Measurements from ENCODE around the gene BHLHE23. TPM values are rescaled to one million over a fixed set of nuclear protein-coding genes. Genes with fewer than 3 reads are reported as not detected.

BHLHE23 gene
- total RNA-seq, 1 donor from 2014 or later: not detected

- DNase-seq (ENCODE audit: low spot score in 2 of 2, unreplicated experiment in 2 of 2): no peak
These were observed 22.8 kb upstream of the BHLHE23 start for GRCh38 chr20:63029358-63030121.

GRCh38 chr20:63028461-63028921 is 21.7 kb upstream of the BHLHE23 start:
- TF ChIP-seq CTCF (IDR thresholded peaks at IDR 0.05; ENCODE audit: unreplicated experiment): no peak
- H3K36me3 Mint-ChIP-seq: no peaks in the 10 kb centered on the region
- no peak overlapping the region for H3K27ac Mint-ChIP-seq
- peak in 1 of 2 experiments; percentile 17 for DNase-seq (ENCODE audit: low spot score in 2 of 2, unreplicated experiment in 2 of 2)
- H3K27me3 Mint-ChIP-seq (ENCODE audit: low read depth): peaks cover 81% of the 10 kb centered on the region
- no peak overlapping the region for H3K4me3 Mint-ChIP-seq
- peaks cover 8% of the 10 kb centered on the region for H3K4me1 Mint-ChIP-seq
- H3K9me3 Mint-ChIP-seq: no peaks in the 10 kb centered on the region

More at GRCh38 chr20:63029358-63030121, 22.8 kb upstream of the BHLHE23 start:
- no peaks in the 10 kb centered on the region for H3K36me3 Mint-ChIP-seq
- no peak overlapping the region for H3K4me3 Mint-ChIP-seq
- H3K27ac Mint-ChIP-seq: no peak overlapping the region
- H3K9me3 Mint-ChIP-seq: no peaks in the 10 kb centered on the region
- no peak for TF ChIP-seq CTCF (IDR thresholded peaks at IDR 0.05; ENCODE audit: unreplicated experiment)
- peaks cover 87% of the 10 kb centered on the region for H3K27me3 Mint-ChIP-seq (ENCODE audit: low read depth)
- H3K4me1 Mint-ChIP-seq: peaks cover 8% of the 10 kb centered on the region

GRCh38 chr20:63027922-63028389 is 21.2 kb upstream of the BHLHE23 start:
- peaks cover 6% of the 10 kb centered on the region for H3K4me1 Mint-ChIP-seq
- no peak overlapping the region for H3K27ac Mint-ChIP-seq
- peaks cover 81% of the 10 kb centered on the region for H3K27me3 Mint-ChIP-seq (ENCODE audit: low read depth)
- no peaks in the 10 kb centered on the region for H3K36me3 Mint-ChIP-seq
- no peak for TF ChIP-seq CTCF (IDR thresholded peaks at IDR 0.05; ENCODE audit: unreplicated experiment)
- DNase-seq (ENCODE audit: low spot score in 2 of 2, unreplicated experiment in 2 of 2): peak in 1 of 2 experiments; percentile 15
- H3K4me3 Mint-ChIP-seq: no peak overlapping the region
- H3K9me3 Mint-ChIP-seq: no peaks in the 10 kb centered on the region

GRCh38 chr20:63027221-63027921 is 20.6 kb upstream of the BHLHE23 start:
- peak in 1 of 2 experiments; percentile 10 for DNase-seq (ENCODE audit: low spot score in 2 of 2, unreplicated experiment in 2 of 2)
- Mint-ChIP-seq H3K27me3 (ENCODE audit: low read depth) (peaks cover 75% of the 10 kb centered on the region), H3K9me3 (no peaks in the 10 kb centered on the region), H3K4me1 (peaks cover 4% of the 10 kb centered on the region), H3K36me3 (no peaks in the 10 kb centered on the region), H3K4me3 (no peak overlapping the region), H3K27ac (no peak overlapping the region)
- no peak for TF ChIP-seq CTCF (IDR thresholded peaks at IDR 0.05; ENCODE audit: unreplicated experiment)

GRCh38 chr20:63026582-63027165 is 19.9 kb upstream of the BHLHE23 start:
- Mint-ChIP-seq H3K27me3 (ENCODE audit: low read depth) (peaks cover 72% of the 10 kb centered on the region), H3K4me3 (no peak overlapping the region), H3K27ac (no peak overlapping the region), H3K4me1 (peaks cover 4% of the 10 kb centered on the region), H3K36me3 (no peaks in the 10 kb centered on the region), H3K9me3 (no peaks in the 10 kb centered on the region)
- TF ChIP-seq CTCF (IDR thresholded peaks at IDR 0.05; ENCODE audit: unreplicated experiment): no peak
- no peak for DNase-seq (ENCODE audit: low spot score in 2 of 2, unreplicated experiment in 2 of 2)
